Lung (tissue), 12 donors: Measurements from ENCODE around the gene LSAMP. TPM values are rescaled to one million over a fixed set of nuclear protein-coding genes. Genes with fewer than 3 reads are reported as not detected.

Experiments
- ATAC-seq: fragments of 200-7000 bp; cut with Tn5 transposase; one replicate; pipeline ENCODE4 v1.9.1; 2020; ENCODE audit warnings: moderate number of reproducible peaks; ENCODE audit not compliant: insufficient read depth, low FRiP score
- DNase-seq, 3 donors: peaks; one replicate each; pipeline ENCODE4 v3.0.0-alpha.2; 2013 to 2017
- H3K27ac ChIP-seq, 2 donors: one replicate each; pipeline ENCODE4 v1.5.1; 2013; ENCODE audit warnings: mild to moderate bottlenecking in 2 of 2, moderate library complexity in 2 of 2, control low read depth in 1 of 2, inconsistent platforms in 1 of 2, low read depth in 1 of 2, low read length in 1 of 2
- H3K27me3 ChIP-seq, 3 donors: one replicate each; pipeline ENCODE4 v1.5.1; 2013; ENCODE audit warnings: low read length in 2 of 3; ENCODE audit not compliant: control insufficient read depth in 3 of 3, insufficient read depth in 3 of 3
- H3K36me3 ChIP-seq, 4 donors: one replicate each; pipeline ENCODE4 v1.5.1; 2013; ENCODE audit warnings: low read length in 4 of 4, mild to moderate bottlenecking in 1 of 4, moderate library complexity in 1 of 4; ENCODE audit not compliant: control insufficient read depth in 4 of 4, insufficient read depth in 4 of 4
- H3K4me1 ChIP-seq, 5 donors: one replicate each; pipeline ENCODE4 v1.5.1; 2013; ENCODE audit warnings: low read length in 5 of 5, mild to moderate bottlenecking in 2 of 5, moderate library complexity in 1 of 5; ENCODE audit not compliant: control insufficient read depth in 5 of 5, insufficient read depth in 5 of 5
- H3K4me3 ChIP-seq: one replicate; pipeline ENCODE4 v1.5.1; 2013; ENCODE audit warnings: mild to moderate bottlenecking, control low read depth, moderate library complexity
- H3K9ac ChIP-seq, 2 donors: one replicate each; pipeline ENCODE4 v1.5.1; 2013; ENCODE audit warnings: low read length in 2 of 2, control low read depth in 1 of 2; ENCODE audit not compliant: insufficient read depth in 1 of 2
- H3K9me3 ChIP-seq, 4 donors: one replicate each; pipeline ENCODE4 v1.5.1; 2013; ENCODE audit warnings: low read length in 3 of 4, mild to moderate bottlenecking in 1 of 4, moderate library complexity in 1 of 4; ENCODE audit not compliant: control insufficient read depth in 4 of 4, insufficient read depth in 3 of 4
- WGBS, 2 donors: extraction: QIAGEN DNeasy Blood & Tissue Kit; methylation state at CpG; one replicate each; pipeline ENCODE4 v1.1.7; 2013; 5-methylcytosine and 5-hydroxymethylcytosine counted together
- polyA plus RNA-seq, 2 donors: library from polyadenylated mRNA; stranded (reverse); fragments of 200-250 nt; gene quantifications; one replicate each; pipeline ENCODE4 v1.2.1, GENCODE V29; 2013
- total RNA-seq, 2 donors: library from RNA; depleted of rRNA in 1 of 2; stranded (reverse); fragments of >200 nt in 1 of 2; gene quantifications; one replicate each; pipeline ENCODE4 v1.2.1, GENCODE V29; 2014 to 2021
- TF ChIP-seq, protein P1 (sequence below): IDR thresholded peaks from 2 replicates; pipeline ENCODE4 v1.5.1; 2012; ENCODE audit warnings: mild to moderate bottlenecking; ENCODE audit errors: control extremely low read depth, extremely low read depth
- donor health status: control.
- donor health status: control.
- donor health status: Bipolar disorder and iron deficiency.
- donor health status: healthy.
- donor health status: DM: yes; HTN: yes; CAD: no.

LSAMP gene
- total and polyA plus RNA-seq, 4 donors: 1.6 to 21.9 (median 9.5) TPM

GRCh38 chr3:116264546-116265319 is 180.6 kb downstream of the LSAMP start:
- H3K36me3 ChIP-seq: no peaks in the 10 kb centered on the region
- TF ChIP-seq, protein P1, sequence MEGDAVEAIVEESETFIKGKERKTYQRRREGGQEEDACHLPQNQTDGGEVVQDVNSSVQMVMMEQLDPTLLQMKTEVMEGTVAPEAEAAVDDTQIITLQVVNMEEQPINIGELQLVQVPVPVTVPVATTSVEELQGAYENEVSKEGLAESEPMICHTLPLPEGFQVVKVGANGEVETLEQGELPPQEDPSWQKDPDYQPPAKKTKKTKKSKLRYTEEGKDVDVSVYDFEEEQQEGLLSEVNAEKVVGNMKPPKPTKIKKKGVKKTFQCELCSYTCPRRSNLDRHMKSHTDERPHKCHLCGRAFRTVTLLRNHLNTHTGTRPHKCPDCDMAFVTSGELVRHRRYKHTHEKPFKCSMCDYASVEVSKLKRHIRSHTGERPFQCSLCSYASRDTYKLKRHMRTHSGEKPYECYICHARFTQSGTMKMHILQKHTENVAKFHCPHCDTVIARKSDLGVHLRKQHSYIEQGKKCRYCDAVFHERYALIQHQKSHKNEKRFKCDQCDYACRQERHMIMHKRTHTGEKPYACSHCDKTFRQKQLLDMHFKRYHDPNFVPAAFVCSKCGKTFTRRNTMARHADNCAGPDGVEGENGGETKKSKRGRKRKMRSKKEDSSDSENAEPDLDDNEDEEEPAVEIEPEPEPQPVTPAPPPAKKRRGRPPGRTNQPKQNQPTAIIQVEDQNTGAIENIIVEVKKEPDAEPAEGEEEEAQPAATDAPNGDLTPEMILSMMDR: no peak
- H3K9ac ChIP-seq: no peak overlapping the region
- H3K4me3 ChIP-seq: no peak overlapping the region
- H3K4me1 ChIP-seq: peaks cover 0 to 20% (median 0%) of the 10 kb centered on the region in 5 donors
- WGBS, 2 donors: 71% methylated on average over 4 of the region's 4 CpGs
- no peak overlapping the region for H3K27ac ChIP-seq
- ATAC-seq (peak; percentile 21), DNase-seq (peak in 2 of 3 donors; percentile 35 to 42)
- H3K27me3 ChIP-seq: no peaks in the 10 kb centered on the region
- no peaks in the 10 kb centered on the region for H3K9me3 ChIP-seq

GRCh38 chr3:116263842-116264545 is 181.3 kb downstream of the LSAMP start:
- no peaks in the 10 kb centered on the region for H3K9me3 ChIP-seq
- peak; percentile 67 for ATAC-seq
- H3K27ac ChIP-seq: no peak overlapping the region
- no peak overlapping the region for H3K4me3 ChIP-seq
- peaks cover 0 to 20% (median 0%) of the 10 kb centered on the region in 5 donors for H3K4me1 ChIP-seq
- no peak overlapping the region for H3K9ac ChIP-seq
- DNase-seq: peak in 2 of 3 donors; percentile 68 to 72
- 66 to 70% methylated on average over 5 of the region's 5 CpGs for WGBS, 2 donors
- H3K36me3 ChIP-seq: no peaks in the 10 kb centered on the region
- no peaks in the 10 kb centered on the region for H3K27me3 ChIP-seq
- TF ChIP-seq, protein P1: no peak

DNA sequence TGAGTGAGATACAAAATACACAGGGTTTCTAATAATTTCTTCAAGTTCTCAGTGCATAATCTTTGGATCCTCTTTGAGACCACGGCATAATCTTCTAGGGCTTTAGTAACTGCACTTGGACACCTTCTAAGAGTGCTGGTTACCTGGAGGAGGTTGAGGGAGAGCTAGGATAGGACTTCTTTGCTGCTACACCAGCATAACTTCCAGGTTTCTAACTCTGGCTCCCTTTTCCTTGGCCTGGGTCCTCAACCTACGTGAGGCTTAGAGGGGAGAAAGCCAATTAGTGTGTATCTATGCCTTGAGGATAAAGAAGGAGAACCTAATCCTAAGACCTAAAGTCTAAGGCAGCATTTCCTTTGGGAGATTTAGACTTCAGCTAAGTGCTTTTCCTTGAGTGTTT is 184.8 kb downstream of the LSAMP start:
- Histone ChIP-seq H3K27me3 (no peaks in the 10 kb centered on the region), H3K4me1 (peaks cover 0 to 23% (median 0%) of the 10 kb centered on the region in 5 donors), H3K9me3 (no peaks in the 10 kb centered on the region), H3K9ac (no peak overlapping the region), H3K36me3 (no peaks in the 10 kb centered on the region), H3K4me3 (no peak overlapping the region), H3K27ac (no peak overlapping the region)
- TF ChIP-seq, protein P1: no peak
- ATAC-seq (no peak), DNase-seq (no peak)
- 66 to 73% methylated on average over 2 of the region's 2 CpGs for WGBS, 2 donors
